ENCODE results near the gene C14orf93.
A peak's percentile ranks its signal among the peaks of the same experiment; 100 is the strongest.

C14orf93 gene

DNA sequence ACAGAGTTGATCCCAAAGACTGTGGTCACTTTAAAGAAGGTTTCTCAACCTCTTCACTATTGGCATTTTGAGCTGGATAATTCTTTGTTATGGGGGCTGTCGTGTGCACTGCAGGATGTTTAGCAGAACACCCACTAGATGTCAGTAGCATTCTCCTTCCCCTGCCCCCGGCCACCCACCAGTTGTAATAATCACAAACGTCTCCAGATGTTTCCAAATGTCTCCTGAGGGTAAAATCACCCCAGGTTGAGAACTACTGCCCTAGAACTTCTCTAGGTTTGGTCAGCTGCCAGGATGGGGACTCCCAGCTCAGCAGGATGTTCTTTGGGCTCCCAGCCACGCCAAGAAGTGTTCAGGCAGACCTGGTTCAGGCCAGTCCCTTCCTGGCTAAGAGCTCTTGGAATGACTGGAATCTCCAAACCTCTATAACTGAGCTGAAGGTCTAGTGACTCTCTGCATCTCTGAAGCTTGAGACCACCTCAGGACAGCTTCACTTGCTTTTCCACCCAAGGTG lies 15.1 kb downstream of the C14orf93 start:
- no peak for DNase-seq (ENCODE audit: low read depth in 2 of 2)

GRCh38 chr14:22993517-22993916 lies 16.4 kb downstream of the C14orf93 start:
- DNase-seq (ENCODE audit: low read depth in 2 of 2) = no peak

GRCh38 chr14:22991852-22992251 lies 18.1 kb downstream of the C14orf93 start:
- DNase-seq (ENCODE audit: low read depth in 2 of 2) = no peak

DNA sequence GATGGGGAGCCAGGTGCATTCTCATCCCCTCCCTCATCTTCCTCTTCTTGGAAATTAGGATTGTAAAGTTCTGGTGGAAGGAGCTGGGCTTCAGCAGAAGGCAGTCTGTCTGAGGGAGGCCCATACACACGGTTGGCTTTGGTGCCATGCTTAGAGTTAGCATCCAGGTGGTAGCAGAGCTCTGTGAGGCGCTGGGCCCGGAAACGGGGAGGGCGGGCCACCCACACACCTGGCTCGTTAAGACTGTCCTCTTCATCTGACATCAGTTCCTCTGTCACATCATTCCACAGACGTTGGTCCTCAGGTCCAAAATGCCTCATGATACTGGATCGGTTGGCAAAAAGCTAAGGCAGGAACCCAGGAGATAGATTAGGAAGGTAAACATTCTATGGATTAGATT lies 22.7 kb downstream of the C14orf93 start:
- DNase-seq (ENCODE audit: low read depth in 2 of 2) = no peak

DNA sequence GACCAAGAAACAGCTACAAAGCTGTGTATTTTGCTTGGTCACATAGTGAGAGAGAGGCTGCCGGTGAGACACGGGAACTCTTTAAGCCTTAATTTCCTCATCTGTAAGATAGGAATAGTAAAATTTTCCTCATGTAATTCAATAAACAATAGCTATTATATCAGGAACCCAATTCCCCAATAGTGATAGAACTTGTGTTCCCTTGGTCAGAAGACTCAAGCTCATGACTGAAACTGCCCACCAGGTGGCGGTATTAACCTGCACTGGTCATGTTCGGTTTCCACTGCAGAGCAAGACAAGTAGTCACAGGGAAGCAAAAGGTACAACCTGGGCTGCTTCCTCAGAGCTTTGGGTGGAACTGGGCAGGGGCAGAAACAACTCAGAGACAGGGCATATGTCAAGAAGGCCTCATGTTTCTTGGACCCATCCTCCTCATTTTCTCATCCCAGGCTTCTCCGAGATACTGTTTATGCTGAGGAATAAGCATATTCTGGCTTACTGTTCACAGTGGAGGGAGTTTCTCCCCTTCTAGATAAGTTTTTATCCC lies 23.4 kb downstream of the C14orf93 start:
- peak; percentile 71 to 86 for DNase-seq (ENCODE audit: low read depth in 2 of 2)

- DNase-seq (ENCODE audit: low read depth in 2 of 2) = no peak
Observed at GRCh38 chr14:22985894-22986507, 23.9 kb downstream of the C14orf93 start.

DNA sequence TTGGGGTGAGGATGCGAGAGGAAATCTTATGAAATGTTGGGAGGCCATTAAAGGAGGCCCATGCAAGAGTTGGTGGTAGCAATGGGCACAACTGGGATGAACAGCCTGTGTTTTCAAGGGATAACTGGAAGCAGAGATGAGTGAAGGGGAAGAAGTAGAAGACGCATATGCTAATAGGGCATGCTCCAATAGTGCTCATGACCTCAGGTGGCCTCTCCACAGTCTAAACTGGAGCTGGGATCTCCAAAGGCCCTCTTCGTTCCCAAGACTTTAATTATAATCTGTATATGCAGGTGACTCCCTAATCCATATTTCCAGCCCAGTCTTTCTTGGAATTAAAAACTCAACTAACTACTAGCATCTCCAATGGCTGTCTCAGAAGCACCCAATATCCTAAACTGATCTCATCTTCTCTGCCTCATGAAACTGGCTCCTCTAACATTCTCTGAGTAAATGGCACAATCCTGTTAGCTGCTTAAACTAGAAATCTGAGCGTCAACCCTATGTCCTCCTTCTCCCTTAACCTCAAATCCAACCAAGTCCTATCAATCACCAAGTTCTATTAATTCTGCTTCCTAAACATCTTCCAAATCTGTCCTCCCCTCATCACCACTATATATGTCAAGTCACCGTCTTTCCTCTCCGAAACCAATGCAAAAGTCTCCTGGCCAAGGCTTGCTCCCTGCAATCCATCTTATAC lies 24.8 kb downstream of the C14orf93 start:
- no peak for DNase-seq (ENCODE audit: low read depth in 2 of 2)

- DNase-seq (ENCODE audit: low read depth in 2 of 2) = peak; percentile 39 to 63
Observed at GRCh38 chr14:22982477-22983245, 27.3 kb downstream of the C14orf93 start, which contains the start of gene AJUBA. Gene AJUBA (minus strand): TSS chr14:22982551. CDS start chr14:22982266, 285 bp downstream.

DNA sequence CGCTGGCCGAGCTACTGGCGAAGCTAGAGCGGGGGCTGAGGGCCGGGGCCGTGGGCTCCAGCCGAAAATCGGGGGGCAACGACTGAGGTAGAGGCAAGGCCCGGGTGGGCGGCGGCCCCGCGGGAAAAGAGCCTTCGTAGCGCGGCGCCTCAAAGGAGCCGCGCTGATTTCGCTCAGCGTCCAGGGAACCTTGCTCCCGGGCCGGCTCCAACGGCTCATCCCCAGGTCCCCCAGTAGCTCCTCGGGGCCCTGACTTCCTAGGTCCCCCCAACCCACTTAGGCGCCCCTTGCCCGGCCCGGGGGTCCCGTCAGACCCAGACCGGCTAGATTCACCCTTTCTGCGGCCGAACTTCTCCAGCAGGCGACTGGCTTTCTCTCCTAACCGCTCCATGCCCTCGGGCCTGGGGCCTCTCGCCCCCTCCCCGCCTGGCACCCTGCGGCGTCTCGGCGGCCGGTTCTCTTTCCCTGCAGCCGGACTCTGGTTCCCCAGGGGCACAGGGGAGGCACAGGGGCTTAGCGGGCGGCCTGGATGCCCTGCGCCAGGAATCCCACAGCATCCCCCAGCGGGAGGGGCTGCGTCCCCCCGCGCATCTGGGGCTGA lies 28.0 kb downstream of the C14orf93 start:
- no peak for DNase-seq (ENCODE audit: low read depth in 2 of 2)

GRCh38 chr14:22981090-22981875 lies 28.7 kb downstream of the C14orf93 start:
- DNase-seq (ENCODE audit: low read depth in 2 of 2) = no peak

DNA sequence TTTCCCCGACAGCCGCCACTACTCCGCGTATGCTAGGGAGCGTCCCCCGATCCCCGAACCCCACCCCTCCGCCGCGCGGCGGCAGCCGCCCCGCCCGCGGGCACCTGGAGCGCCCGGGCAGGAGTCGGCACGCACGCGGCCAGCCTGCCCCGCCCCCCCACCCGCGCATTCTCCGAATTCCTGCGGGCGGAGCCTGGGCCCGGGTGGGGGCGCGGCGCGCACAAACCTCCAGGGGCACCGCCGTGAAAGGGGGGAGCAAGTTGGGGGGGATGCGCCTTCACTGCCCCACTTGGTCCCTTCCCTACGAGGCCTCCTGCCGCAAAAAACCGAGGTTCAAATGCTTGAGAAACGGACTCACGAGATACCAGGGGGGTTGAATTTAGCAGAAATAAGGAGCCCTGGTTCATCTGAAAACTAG lies 29.3 kb downstream of the C14orf93 start:
- peak in 1 of 2 donors; percentile 56 for DNase-seq (ENCODE audit: low read depth in 2 of 2)

DNA sequence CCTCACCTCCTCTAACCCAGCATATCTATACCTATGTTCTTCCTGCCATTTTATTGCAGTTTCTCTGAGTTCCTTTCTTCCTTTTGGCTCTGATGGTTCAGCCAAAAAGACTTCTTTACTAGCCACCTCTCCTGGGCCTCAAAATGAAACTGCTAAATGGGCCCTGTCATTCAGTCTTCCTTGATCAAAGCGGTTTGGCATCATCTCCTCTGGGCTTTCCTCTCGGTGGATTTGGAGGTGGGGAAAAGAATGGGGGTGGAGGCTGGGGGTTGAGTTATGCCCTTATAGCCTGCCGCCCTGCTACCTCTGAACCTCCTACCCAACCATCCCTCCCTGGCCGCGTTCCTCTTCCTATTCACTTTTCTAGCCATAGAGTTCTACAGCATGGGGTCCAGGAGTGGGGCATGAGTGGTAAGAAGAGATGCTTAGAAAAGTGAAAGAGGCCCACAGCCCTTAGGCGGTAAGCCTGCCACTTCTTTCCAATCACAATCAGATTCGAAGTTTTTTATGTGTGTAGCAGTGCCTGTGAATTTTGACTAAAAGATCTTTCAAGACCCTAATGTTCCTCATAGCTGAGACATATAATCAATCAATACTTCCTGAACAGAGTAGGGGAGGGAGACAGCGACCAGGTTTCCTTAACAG lies 30.1 kb downstream of the C14orf93 start:
- DNase-seq (ENCODE audit: low read depth in 2 of 2) = no peak

DNA sequence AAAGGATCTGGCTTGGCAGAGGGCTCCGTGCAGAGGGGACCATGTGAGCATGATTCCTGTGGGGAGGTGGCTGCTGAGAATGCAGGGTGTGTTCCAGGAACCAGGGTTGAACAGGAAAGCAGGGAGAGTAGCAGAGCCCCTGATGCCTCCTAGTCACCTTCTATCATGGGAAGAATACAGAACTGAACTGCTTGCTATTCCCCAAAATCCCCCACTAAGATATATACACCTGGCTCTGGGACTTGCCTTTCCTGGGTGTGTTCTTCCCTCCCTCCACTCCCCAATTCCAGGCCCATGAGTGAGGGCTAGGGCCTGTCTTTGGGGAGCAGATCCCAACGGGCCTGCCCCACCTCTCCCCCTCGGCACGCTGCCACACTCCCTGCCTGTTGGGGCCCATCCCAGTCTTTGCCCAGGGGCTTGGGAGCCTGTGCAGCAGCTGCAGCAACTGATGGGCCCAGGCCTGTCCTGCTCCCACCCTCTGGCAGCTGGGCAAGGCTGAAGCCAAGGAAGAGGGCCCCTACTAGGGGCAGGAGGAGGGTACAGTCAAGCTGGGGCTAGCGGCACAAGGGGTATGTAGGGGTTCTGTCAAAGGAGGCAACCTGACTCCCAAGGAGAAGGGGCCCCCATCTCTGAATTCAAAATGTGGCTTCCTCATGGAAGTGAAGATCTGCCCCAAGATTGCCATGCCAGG lies 30.8 kb downstream of the C14orf93 start:
- no peak for DNase-seq (ENCODE audit: low read depth in 2 of 2)

- no peak for DNase-seq (ENCODE audit: low read depth in 2 of 2)
Observed at GRCh38 chr14:22978487-22978837, 31.5 kb downstream of the C14orf93 start.

DNA sequence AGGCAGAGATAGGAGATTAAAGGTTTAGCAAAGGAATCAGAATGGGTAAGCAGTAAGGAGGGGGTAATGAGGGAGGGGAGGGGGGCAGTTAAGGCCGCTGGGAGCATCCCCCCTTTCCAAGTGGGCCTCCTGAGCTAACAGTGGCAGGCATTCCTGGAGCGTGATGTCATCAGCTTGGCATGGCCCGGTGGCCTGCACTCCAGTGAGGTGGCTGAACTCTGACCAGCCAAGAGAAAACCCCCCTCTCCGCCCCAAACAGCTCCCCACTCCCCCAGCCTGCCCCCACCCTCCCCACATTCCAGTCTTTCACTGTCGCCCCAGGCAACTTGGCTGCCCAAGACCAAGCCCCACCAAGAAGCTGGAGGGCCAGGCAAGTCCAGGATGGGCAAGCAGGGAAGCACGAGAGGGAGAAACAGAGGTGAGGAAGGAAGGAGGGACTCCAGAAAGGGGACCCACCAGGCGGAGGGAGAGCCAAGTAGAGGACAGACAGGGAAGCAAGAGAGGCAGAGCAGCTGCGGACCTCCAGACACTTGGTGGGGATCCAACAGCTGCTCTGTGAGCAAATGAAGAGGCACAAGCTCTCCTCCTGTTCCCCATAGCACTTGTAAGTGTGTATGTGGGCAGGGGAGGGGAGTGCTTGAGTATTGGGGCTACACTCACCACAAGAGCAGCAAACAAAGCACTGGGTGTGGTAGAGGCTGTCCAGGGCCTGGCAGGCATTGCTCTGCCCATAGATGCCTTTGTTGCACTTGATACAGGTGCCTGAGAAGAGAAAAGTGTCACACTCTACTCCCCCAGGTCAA lies 32.1 kb downstream of the C14orf93 start:
- no peak for DNase-seq (ENCODE audit: low read depth in 2 of 2)

- no peak for DNase-seq (ENCODE audit: low read depth in 2 of 2)
Observed at GRCh38 chr14:22977434-22977683, 32.6 kb downstream of the C14orf93 start.

DNA sequence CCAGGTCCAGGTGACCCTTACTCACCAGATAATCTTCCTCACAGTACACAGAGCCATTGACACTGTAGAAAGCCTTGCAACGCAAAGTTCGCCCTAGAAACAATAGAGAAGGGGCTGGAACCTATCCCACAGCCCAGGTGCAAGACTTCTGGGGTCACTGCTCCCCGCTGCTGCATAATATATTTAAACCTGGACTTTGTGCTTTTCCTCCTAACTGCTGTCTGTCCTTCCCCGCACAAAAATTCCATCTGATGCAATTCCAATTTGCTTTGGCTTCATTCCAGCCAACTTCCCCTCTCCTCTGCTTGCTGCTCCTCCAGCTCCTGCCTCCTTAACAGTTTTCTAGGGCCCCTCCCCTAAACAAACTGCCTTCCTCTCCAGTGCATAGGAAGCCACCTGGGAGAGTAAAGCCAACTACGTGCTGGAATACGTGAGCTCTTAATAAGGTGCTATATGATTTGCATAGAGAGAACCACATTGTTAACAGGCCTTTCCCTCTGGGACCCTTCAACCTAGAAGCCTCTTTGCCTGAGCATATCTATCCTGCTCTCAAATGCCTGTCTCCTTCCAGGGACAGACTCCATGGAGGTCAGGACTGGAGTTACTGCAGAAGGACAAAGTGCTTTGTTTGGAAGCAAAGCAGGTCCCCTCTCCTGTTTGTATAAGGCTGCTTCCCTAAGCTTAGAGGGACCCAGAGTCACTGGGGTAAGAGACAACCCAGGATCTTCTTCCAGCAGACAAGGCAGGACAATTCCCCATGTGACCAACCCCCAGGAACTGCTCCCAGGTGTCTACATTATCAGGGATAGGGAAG lies 33.1 kb downstream of the C14orf93 start:
- DNase-seq (ENCODE audit: low read depth in 2 of 2) = no peak

GRCh38 chr14:22974530-22975313 lies 35.2 kb downstream of the C14orf93 start:
- no peak for DNase-seq (ENCODE audit: low read depth in 2 of 2)

Data from stimulated activated CD8-positive, alpha-beta memory T cell treated with anti-CD3 and anti-CD28 coated beads, Interleukin-7, amount 100 ng/mL, for 4 hours (primary cell).